Measurements from ENCODE around the gene TAPT1.

TAPT1 gene

GRCh38 chr4:16126714-16127113 lies 99.6 kb downstream of the TAPT1 start:
- DNase-seq = no peak

DNA sequence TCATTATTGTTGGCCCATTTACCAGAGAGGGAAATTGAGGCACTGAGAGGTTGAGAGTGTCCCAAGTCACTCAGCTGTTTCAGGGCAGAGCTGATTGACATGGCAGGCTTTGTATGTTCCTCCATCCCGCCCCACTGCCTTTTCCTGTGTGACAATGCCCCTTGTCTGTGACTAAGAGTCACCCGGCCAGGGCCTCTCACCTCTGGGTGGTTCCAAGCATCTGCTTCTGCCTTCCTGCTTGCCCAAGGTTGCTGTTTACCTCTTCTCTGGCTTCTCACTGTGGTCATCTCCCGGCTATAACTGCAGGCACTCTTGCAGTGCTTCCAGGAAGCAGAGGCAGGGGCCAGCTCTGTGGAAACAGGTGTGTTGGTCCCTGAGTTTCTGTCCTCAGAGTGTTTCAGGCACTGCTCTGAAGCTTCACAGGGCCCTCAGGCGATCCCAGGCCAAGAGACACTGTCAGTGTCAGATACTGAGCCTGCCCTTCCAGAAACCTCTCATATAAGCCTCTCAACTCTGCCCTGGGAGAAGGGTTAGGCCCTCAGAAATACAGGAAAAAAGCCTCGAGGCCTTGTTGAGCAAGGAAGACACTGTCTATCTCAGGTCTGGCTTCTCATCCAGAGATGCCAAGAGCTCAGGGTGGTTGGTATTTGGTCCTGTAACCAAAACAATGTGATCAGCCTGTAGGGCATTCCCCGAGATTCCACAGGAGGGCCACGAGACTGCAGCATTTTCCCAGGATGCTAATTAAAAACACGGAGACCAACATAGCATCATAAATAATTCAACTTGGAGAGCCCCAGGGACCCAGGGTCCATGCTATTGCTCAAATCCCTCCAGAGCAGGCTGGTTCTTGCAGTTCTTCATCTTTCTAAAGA lies 100.5 kb downstream of the TAPT1 start:
- no peak for DNase-seq

- DNase-seq = peak; percentile 67
Observed at GRCh38 chr4:16124232-16124631, 102.0 kb downstream of the TAPT1 start.

DNA sequence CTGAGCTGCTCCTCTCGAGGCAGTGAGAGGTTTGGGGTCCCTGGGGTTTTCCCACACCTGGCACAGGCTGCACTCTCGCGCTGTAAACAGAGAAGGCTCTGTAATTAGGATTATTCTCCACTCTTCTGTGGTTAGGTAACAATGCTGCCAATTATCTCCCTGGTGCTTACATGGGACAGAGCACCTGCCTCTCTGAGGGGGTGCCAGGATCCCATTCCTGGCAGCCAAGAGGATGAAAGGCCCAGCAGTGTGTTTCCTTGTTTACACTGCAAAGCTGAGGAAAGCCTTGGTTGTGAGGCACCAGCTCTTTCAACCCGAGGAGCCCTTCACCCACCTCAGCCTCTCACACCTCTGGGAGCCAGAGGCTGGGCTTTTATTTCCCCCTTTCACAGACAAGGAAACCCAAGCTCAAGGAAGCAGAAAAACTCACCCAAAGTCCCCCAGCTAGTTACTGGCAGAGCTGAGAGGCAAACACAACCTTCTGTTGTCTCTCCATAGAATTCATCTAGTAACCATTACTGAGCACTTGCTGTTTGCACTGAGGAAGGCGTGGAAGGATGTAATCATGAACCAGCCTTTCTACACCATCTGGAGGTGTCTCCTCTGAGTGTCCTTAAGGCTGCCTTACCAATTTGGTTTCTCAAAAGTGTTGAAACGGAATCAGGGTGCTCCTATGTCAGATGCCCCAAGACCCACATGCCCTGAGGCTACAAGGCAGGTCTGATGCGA lies 102.8 kb downstream of the TAPT1 start:
- DNase-seq = peak; percentile 98

- DNase-seq = no peak
Observed at GRCh38 chr4:16122784-16123183, 103.5 kb downstream of the TAPT1 start.

DNA sequence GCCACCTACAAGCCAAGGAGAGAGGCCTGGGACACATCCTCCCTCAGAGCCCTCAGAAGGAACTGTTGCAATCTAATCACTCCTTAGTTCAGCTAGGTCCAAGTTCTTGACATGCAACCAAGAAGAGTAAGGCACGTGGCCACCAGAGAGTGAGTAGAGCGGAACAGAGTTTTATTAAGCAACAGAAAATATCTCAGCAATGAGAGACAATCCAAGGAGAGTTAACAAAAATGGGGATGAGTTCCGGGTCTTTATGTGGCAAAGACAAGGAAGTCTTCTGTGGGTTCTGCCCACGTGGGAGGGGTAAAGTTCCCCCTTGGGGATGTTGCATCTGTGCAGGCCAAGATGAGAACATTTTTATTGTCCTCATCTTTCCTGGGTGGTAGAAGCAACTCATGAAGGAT lies 104.0 kb downstream of the TAPT1 start:
- DNase-seq = no peak

- DNase-seq = no peak
Observed at GRCh38 chr4:16120720-16121119, 105.6 kb downstream of the TAPT1 start.

DNA sequence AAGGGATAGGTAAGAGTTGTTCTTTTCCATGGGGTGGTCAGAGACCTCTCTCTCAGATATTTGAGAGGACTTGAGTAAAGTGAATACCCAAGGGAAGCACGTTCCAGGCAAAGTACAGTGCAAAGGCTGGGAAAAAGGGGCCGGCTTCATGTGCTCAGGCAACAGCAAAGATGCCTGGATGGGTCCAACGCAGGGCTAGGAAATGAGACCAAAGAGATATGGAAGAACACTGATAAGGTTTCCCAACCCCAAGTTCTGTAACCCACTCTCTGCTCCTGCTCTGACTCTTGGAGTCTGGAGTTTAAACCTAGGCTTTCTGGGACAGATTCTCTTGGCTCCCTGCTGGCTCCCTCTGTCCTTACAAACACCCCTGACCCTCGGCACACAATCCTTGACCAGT lies 106.3 kb downstream of the TAPT1 start:
- DNase-seq = no peak

DNA sequence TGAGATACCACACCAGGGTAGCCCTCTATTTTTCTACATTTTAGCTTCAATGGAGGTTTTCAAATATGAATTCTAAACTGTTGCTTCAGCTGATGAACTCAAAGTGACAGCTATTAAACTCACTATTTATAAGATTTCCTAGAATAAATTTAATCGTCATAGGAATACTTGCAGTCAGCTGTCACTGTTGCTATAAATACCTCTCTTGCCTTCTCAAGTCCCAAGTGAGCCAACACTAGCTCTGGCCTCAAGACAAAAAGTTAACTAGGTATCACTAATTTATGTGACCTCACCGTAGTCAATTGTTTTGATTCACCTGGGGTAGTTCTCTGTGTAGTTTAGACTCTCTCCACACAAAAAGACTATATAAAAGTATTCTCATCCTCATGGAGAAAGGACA lies 108.2 kb downstream of the TAPT1 start:
- no peak for DNase-seq

GRCh38 chr4:16117164-16117563 lies 109.1 kb downstream of the TAPT1 start:
- DNase-seq = no peak

GRCh38 chr4:16116493-16116990 lies 109.7 kb downstream of the TAPT1 start:
- peak; percentile 68 for DNase-seq

DNA sequence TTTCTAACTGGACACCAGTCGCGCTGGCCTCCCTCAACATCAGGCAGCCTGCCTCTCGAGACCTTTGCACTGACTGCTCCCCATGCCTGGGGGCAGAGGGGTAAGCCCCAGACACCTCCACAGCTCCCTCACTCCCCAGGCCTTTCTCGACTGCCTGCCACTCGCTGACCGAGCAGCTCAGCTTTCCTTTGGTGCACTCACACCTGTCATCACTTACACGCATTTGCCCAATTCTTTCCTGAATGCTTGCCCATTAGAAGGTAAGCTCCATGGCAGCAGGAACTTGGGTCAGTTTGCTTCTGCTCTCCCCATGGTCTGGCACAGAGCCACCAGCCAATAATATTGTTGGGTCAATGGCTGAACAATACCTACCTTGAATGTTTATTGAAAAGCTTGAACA lies 110.3 kb downstream of the TAPT1 start:
- DNase-seq = peak; percentile 61

GRCh38 chr4:16114546-16114945 lies 111.7 kb downstream of the TAPT1 start:
- DNase-seq = no peak

- no peak for DNase-seq
Observed at GRCh38 chr4:16113741-16114140, 112.5 kb downstream of the TAPT1 start.

DNA sequence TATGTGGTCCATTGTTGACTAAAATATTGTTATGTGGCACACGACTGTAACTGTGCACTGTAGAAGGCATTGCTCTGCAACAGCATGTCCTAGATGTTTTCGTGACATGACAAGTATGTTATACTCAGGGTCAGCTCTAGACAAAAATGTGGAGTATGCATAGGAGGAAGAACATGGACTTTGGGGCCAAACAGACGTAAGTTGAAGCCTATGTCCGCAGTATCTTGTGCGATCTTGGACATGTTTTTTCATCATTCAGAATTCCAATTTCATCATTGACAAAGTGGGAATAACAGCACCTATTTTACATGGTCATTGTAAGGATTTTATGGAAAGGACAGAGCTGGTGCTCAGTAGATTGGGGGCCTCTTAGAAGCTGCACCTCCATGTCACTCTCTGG lies 114.7 kb downstream of the TAPT1 start:
- DNase-seq = no peak

DNA sequence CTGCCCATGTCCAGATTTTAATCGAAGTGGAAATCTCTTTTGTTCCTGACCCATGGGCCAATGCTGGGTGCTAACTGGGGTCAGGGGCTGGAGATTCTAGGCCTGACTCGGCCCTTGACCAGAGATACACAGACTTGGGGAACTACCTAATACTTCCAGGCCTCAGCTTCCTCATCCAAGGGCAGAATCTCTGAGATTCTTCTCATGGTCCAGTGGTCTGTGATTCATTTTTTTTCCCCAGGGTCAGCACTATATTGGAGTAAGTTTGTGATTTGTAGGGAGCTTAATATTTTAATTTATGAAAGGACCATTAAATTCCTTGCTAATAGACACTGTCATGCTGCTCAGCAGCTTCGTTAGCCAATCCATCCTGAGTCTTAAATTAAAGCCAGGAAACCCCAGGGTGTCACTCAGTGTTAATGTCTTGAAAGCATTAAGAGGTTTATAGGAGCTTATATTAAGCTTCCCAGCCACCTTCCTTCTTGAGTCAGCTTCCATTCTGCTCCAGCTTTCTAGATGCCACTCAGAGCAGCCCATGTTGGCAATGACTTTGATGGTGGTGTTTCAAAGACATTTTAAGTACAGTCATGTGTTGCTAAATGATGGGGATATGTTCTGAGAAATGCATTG lies 115.5 kb downstream of the TAPT1 start:
- DNase-seq = no peak

Measured in NCI-H1092 (cell line).